ENCODE results near the gene MYCN. TPM values are rescaled to one million over a fixed set of nuclear protein-coding genes. Genes with fewer than 3 reads are reported as not detected.

The MYCN gene
- total and polyA plus RNA-seq, 9 donors: 1.2 to 7.0 (median 2.7) TPM

GRCh38 chr2:15893085-15893484 lies 47.3 kb upstream of the MYCN start:
- no peaks in the 10 kb centered on the region for H3K9me3 ChIP-seq
- H3K27ac ChIP-seq: no peak overlapping the region
- DNase-seq: no peak
- intact Hi-C loops (cut with DNase I): no loop called here
- TF ChIP-seq CTCF (IDR thresholded peaks at IDR 0.05) (no peak), POLR2A (IDR thresholded peaks at IDR 0.05) (no peak), EP300 (IDR thresholded peaks at IDR 0.05) (no peak)
- H3K4me1 ChIP-seq (ENCODE audit: insufficient read depth): no peaks in the 10 kb centered on the region
- no peaks in the 10 kb centered on the region for H3K27me3 ChIP-seq
- H3K36me3 ChIP-seq: no peaks in the 10 kb centered on the region
- H3K4me3 ChIP-seq: no peak overlapping the region

- intact Hi-C loops (cut with DNase I): no loop called here
- H3K36me3 ChIP-seq: no peaks in the 10 kb centered on the region
- H3K4me3 ChIP-seq: no peak overlapping the region
- no peak overlapping the region for H3K27ac ChIP-seq
- TF ChIP-seq POLR2A (IDR thresholded peaks at IDR 0.05): no peak
- TF ChIP-seq CTCF (IDR thresholded peaks at IDR 0.05): no peak
- no peak for TF ChIP-seq EP300 (IDR thresholded peaks at IDR 0.05)
- no peak for DNase-seq
- H3K9me3 ChIP-seq: no peaks in the 10 kb centered on the region
- WGBS, 3 donors: 82 to 87% (median 86%) methylated on average over 7 of the region's 7 CpGs
- H3K27me3 ChIP-seq: no peaks in the 10 kb centered on the region
- no peaks in the 10 kb centered on the region for H3K4me1 ChIP-seq (ENCODE audit: insufficient read depth)
Measured at GRCh38 chr2:15893689-15894480, 46.5 kb upstream of the MYCN start.

- H3K27ac ChIP-seq: no peak overlapping the region
- no peak for TF ChIP-seq EP300 (IDR thresholded peaks at IDR 0.05)
- no peak for TF ChIP-seq CTCF (IDR thresholded peaks at IDR 0.05)
- no peak for TF ChIP-seq POLR2A (IDR thresholded peaks at IDR 0.05)
- peaks cover 0 to 2% of the 10 kb centered on the region in 2 donors for H3K9me3 ChIP-seq
- no peaks in the 10 kb centered on the region for H3K27me3 ChIP-seq
- no peaks in the 10 kb centered on the region for H3K36me3 ChIP-seq
- DNase-seq: no peak
- no peak overlapping the region for H3K4me3 ChIP-seq
- intact Hi-C loops (cut with DNase I): no loop called here
- H3K4me1 ChIP-seq (ENCODE audit: insufficient read depth): no peaks in the 10 kb centered on the region
- 75 to 81% (median 80%) methylated on average over 8 of the region's 8 CpGs for WGBS, 3 donors
Measured at GRCh38 chr2:15894481-15895144, 45.7 kb upstream of the MYCN start.

- H3K4me3 ChIP-seq: no peak overlapping the region
- no peak for DNase-seq
- H3K27ac ChIP-seq: no peak overlapping the region
- WGBS, 3 donors: 72 to 76% (median 76%) methylated on average over 7 of the region's 7 CpGs
- peaks cover 0 to 3% of the 10 kb centered on the region in 2 donors for H3K9me3 ChIP-seq
- no peak for TF ChIP-seq CTCF (IDR thresholded peaks at IDR 0.05)
- TF ChIP-seq POLR2A (IDR thresholded peaks at IDR 0.05): no peak
- no peak for TF ChIP-seq EP300 (IDR thresholded peaks at IDR 0.05)
- intact Hi-C loops (cut with DNase I): no loop called here
- no peaks in the 10 kb centered on the region for H3K27me3 ChIP-seq
- H3K4me1 ChIP-seq (ENCODE audit: insufficient read depth): no peaks in the 10 kb centered on the region
- H3K36me3 ChIP-seq: no peaks in the 10 kb centered on the region
Measured at GRCh38 chr2:15895615-15896469, 44.5 kb upstream of the MYCN start.

Measured in ovary (tissue), 9 donors.